Measurements from ENCODE around the gene ALDH1B1.

GRCh38 chr9:38423273-38423972 lies 30.9 kb downstream of the ALDH1B1 start:
- TF ChIP-seq CTCF (IDR thresholded peaks at IDR 0.05) = no peak
- TF ChIP-seq POLR2A (IDR thresholded peaks at IDR 0.05) = no peak
- TF ChIP-seq POLR2AphosphoS5 (IDR thresholded peaks at IDR 0.05) = no peak
- no peak for TF ChIP-seq EP300 (IDR thresholded peaks at IDR 0.05)

Data from upper lobe of left lung (tissue), 4 donors.